GM18858 (cell line): ENCODE results near the gene CRX.
"Not testable (repeated sequence)": the region's sequence is repeated elsewhere in the genome, so short reads cannot be mapped to it uniquely, and the experiment has no call there.

Experiments used
- ATAC-seq: cut with Tn5 transposase; IDR thresholded peaks from one replicate; pipeline ENCODE4 v1.9.1; 2021; ENCODE audit not compliant: unreplicated experiment

CRX gene

GRCh38 chr19:47858646-47859285 lies 37.0 kb downstream of the CRX start, which contains the start of gene TPRX2:
TPRX2 (plus strand) TSS chr19:47859235; CDS start chr19:47859247, 12 bp downstream.
- ATAC-seq: not testable (repeated sequence)

GRCh38 chr19:47859838-47860237 lies 38.1 kb downstream of the CRX start:
- ATAC-seq: not testable (repeated sequence)

- no peak for ATAC-seq
Observed at GRCh38 chr19:47860602-47861297, 39.0 kb downstream of the CRX start.

GRCh38 chr19:47861630-47862029 lies 39.9 kb downstream of the CRX start:
- ATAC-seq: no peak

GRCh38 chr19:47863514-47863936 lies 41.8 kb downstream of the CRX start:
- no peak for ATAC-seq

- ATAC-seq: no peak
Observed at GRCh38 chr19:47865166-47865565, 43.4 kb downstream of the CRX start.

- ATAC-seq: no peak
Observed at GRCh38 chr19:47878906-47879305, 57.2 kb downstream of the CRX start.

- not testable (repeated sequence) for ATAC-seq
Observed at GRCh38 chr19:47879385-47879784, 57.6 kb downstream of the CRX start.

GRCh38 chr19:47881757-47882156 lies 60.0 kb downstream of the CRX start:
- no peak for ATAC-seq

GRCh38 chr19:47882890-47883289 lies 61.2 kb downstream of the CRX start:
- ATAC-seq: no peak

GRCh38 chr19:47885067-47885463 lies 63.3 kb downstream of the CRX start:
- ATAC-seq: no peak

GRCh38 chr19:47886010-47886559 lies 64.3 kb downstream of the CRX start, which contains the start of gene SULT2A1:
SULT2A1 (minus strand) TSS chr19:47886315; CDS start chr19:47886257, 58 bp downstream.
- ATAC-seq: no peak

- ATAC-seq: no peak
Observed at GRCh38 chr19:47890865-47891621, 69.3 kb downstream of the CRX start.

GRCh38 chr19:47891622-47891922 lies 69.8 kb downstream of the CRX start:
- no peak for ATAC-seq

- no peak for ATAC-seq
Observed at GRCh38 chr19:47891923-47892666, 70.4 kb downstream of the CRX start.
